HG03457 (cell line): ENCODE measurements around the gene GPR183.
A peak's percentile ranks its signal among the peaks of the same experiment; 100 is the strongest.

Experiments
- ATAC-seq: cut with Tn5 transposase; IDR thresholded peaks from one replicate; pipeline ENCODE4 v1.9.1; 2021; ENCODE audit warnings: moderate number of reproducible peaks; ENCODE audit not compliant: unreplicated experiment

Gene GPR183

DNA sequence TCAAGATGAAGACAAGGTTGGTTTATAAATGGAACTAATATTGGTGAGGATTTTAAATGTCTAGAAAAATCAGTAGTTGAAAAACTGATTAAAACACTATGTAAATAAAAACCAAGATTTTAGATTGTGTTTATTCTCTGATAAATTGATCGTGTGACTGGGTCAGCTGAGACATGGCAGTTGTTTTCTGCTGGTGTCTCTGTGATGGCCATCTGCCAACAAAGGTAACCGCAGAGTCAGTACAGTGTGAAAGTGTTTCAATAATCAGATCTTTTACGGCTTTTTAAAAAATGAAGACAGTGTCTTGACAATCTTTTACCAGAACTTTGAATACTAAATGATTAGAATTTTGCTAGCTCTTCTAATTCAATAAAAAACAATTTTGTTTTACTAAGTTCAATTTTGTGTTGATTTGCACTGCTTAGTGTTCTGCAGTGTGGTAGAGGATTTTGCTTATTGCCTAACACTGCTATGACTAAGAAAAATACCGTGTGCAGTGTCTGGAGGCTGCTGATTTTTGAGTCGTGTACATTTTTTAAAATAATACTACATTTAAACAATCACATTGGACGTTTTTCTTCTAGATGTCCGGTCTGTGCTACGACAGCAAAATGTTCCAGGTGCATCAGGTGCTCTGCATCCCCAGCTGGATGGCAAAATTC, 32.7 kb upstream of the GPR183 start:
- no peak for ATAC-seq

DNA sequence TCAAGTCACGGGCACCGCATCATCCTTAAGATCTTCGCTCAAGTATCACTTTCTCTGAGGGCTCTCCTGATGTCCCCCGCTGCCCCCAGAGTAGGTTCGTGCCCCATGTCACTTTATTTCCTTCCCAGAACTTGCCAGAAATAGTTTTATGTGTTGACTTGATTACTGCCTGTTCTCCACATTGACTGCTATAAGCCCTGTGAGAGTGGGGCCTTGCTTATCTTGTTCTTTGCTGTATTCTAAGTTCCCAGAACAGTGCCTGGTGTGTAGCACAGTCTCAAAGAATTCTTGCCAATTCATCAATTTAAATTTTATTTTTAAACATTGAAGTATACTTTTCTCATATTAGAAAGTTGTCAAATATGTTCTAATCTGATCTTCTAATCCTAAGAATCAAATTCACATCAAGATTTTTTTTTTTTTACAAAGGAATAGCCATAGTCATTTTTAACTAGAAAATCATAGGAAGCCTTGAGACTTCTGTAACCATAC, 32.1 kb upstream of the GPR183 start:
- no peak for ATAC-seq

DNA sequence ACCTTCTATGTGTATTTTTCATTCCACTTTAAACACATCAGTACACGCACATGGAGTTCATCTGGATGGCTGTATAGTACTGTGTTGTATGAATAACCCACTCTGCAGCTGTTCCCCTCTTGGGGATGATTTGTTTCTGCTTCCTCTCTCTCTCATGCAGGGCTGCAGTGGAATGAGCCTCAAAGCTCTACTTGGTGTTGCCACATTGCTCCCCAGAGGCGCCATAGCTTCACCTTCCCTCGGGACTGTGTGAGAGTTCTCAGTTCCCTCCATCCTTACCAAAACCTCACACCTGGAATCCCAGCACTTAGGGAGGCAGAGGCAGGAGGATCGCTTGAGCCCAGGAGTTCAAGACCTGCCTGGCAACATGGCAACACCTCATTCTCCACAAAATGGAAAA, 28.4 kb upstream of the GPR183 start:
- no peak for ATAC-seq

DNA sequence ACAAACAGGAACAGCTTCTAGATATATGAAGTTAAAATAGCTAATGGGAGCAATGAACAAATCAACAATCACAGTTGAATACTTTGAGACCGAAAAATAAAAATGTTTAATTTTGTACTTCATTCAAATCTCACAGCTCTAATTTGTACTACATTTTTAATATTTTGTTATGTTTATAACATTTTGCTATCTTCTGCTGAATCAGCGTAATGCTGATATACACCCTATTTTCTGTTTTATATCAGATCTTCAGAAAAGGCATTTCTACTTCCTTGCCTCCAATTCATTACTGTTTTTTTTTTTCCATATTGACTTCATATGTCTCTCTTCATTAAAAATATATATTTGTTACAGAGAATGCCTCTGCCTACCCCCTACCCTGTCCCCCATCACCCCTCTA, 27.9 kb upstream of the GPR183 start:
- no peak for ATAC-seq

DNA sequence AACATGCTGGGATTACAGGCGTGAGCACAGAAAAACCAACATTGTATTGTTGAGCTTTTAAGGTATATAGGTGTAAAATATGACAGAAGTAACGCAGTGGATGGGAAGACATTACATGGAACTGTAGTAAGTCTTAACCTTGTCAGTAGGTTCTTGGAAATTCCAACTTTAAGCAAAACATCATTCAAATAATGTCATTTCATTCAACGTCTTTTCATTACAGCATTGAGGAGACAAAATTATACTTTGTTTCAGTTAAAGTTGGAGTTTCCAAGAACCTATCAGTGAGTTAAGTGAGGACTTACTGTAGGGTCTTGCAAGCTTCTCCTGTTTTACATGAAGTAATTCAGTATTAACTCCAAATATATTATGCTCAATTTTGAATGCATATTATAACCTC, 27.0 kb upstream of the GPR183 start:
- no peak for ATAC-seq

DNA sequence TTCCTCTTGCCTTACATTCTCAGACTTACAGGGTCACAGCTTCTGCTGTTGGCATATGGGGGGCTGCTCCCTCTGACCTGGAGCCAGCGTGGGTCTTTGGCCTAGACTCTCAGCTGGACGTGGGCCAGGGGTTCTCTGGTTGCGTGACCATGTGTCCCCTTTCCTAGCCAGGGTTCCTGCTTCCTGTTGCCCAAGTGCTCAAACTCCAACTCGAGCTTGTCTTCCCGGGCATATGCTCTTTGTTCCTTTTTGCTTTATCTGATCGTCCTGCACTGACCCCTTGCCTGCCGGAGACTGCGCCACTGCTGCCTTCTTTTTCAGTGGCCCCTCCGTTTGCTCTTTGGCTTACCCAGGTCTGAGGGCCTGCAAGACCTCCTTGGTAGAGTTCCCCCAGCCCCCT, 25.3 kb upstream of the GPR183 start:
- no peak for ATAC-seq

DNA sequence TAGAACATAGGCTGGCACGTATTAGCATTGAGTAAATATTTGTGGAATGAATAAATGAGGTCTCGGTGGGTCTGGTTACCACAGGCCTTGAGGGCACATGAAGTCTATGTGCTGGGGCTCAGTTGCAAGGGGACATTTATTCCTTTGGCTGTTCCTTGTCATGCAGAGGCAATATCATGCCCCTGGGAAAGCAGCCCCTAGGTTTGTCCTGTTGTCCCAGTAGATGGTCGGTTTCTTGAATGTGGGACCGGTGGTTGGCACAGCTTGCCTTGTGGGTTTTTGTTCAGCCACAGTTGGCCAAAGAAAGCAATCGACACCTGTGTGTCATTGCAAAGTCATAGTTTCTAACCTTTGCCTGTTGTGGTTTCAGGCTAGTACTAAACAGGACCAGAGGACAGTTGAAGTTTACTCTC, 24.7 kb upstream of the GPR183 start:
- ATAC-seq = peak; percentile 84

DNA sequence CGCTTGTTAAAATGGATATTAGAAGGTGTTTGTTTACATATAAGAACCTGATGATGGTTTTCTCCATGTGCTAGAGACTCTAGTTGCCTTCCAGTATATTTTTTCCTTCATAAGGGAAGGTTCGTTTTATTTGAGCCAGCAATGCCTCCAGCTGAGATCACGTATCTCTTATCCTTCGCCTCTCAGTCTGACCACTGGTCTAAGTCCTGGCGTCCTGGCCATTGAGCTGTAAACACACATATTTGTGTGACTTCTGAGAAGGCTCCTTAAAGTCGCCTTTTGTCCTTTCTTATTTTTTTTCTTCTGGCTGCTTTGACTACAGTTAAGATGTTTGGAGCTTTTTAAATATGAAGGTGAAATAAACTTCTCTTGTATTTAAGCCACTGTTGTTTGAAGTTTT, 23.7 kb upstream of the GPR183 start:
- no peak for ATAC-seq

DNA sequence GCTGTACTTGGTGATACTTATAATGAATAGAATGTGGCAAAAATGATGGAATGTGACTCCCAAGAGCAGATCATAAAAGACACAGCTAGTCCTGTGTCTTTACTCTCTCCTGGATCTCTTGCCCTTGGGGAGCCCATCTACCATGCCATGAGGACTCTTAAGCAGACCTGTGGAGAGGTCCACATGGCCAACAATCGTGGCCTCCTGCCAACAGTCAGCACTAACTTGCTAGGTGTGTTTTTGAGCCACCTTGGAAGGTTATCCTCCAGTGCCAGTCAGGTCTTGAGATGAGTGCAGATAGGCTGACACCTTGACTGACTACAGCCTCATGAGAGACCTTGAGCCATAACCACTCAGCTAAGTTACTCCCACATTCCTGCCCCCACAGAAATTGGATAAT, 22.3 kb upstream of the GPR183 start:
- no peak for ATAC-seq

DNA sequence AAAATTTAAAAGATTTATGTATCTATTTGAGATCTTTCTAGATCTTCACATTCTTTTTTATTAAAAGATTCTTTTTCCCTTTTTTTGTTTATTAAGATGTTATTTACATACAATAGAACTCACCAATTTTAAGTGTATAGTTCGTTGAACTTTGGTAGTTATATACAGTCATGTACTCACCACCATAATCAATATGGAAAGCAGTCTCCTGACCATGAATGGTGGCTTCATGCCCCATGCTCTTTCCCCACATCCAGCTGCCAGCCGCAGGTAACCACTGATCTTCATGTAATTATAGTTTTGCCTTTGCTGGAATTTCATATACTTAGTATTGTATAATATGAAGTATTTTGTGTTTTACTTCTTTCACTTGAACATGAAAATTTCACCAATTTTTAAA, 20.6 kb upstream of the GPR183 start:
- no peak for ATAC-seq

DNA sequence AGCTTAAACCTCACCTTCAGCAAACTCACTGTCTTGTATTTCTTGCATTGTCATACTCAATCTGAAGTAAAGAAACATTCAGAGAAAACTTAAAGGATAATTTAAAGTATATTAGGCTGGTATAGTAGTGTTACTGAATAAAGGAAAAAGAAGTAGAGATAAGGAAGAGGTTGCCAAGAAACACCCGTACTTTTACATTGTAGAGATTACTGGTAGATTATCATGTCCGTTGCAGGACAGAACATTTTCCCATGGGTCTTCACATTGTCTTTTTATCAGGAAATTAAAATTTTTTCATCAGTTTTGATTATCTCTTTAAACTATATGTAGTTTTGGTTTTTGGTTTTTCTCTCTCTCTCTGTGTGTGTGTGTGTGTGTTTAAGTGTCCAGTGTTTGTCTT, 19.9 kb upstream of the GPR183 start:
- no peak for ATAC-seq

DNA sequence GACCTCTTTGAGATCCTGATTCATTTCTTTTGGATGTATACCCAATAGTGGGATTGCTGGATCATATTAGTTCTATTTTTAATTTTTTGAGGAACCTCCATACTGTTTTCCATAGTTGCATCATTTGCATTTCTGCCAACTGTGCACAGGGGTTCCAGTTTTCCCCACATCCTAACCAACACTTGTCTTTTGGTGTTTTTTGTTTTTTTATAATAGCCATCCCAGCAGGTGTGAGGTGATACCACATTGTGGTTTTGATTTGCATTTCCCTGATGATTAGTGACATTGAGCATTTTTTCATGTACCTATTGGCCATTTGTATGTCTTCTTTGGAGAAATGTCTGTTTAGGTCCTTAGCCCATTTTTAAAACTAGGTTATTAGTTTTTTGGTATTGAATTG, 18.8 kb upstream of the GPR183 start:
- no peak for ATAC-seq

DNA sequence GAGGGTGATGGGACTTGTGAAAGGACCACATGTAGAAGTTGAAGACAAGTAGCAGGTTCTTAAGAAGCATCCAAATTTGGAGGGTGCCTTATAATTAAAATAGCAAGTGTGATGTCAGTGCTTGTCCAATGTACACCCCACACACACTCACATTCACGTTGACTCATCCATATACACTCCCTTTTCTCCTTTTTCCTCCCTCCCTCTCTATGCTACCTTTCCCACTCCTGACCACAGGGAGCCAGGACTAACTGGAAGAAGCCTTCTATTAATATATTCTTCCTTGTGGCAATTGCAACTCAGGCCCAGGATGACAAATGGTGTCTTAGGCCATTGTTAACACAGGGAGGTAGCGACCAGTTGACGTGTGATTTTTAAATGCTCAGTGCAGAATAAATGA, 16.3 kb upstream of the GPR183 start:
- ATAC-seq = no peak

DNA sequence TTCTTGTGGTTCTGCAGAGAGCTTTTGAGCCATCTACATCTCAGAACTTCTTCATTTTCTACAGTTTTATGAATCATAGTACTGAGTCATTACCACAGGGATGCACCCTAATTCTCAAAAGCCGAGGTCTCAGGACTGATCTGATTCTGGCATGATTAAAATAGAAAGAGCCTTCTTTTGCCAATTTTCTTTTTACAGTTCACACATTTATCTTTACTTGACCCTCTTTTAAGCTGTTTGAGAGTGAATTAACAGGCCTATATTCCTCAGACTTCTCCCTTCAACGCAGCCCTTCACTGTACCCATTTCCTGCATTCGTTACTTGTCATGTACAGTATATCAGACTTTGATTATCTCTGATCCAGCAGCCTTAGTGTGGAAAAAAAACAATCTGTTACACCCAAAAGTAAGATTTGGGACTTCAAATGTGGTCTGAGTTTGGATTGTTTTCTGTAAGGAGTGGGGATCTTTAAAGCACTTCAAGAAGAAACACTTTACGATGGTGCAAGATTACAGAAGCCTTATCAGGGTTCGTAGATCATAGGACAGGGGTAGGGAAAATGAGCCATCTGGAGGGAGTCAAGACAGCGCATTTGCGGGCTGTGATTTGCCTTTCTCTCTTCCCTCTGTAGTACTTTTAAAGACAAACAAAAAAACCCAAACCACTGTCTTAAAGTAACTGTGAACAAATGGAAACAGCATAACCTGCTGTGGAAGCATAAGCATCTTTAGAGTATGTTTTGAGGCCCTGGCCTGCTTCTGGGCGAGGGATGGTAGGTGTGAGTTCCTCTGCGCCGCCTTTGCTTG, 15.3 kb upstream of the GPR183 start:
- peak; percentile 82 for ATAC-seq

DNA sequence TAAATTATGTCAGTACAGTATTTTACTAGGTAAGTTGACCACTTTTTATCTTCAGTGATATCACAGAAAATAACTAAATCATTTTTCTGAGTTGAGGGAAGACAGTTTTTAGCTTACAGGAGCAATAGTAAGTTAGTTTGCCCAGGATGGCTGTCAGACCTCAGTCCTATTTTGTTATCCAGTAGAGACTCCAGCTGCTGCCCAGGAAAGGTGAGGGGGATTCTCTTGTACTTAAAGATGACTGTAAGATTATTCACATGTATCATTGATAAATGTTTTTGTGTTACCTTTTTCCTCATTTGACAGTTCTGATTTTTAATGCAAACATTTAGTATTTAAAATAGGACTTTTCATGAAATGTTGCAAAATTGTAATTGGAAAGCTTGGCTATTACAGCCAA, 14.5 kb upstream of the GPR183 start:
- no peak for ATAC-seq

DNA sequence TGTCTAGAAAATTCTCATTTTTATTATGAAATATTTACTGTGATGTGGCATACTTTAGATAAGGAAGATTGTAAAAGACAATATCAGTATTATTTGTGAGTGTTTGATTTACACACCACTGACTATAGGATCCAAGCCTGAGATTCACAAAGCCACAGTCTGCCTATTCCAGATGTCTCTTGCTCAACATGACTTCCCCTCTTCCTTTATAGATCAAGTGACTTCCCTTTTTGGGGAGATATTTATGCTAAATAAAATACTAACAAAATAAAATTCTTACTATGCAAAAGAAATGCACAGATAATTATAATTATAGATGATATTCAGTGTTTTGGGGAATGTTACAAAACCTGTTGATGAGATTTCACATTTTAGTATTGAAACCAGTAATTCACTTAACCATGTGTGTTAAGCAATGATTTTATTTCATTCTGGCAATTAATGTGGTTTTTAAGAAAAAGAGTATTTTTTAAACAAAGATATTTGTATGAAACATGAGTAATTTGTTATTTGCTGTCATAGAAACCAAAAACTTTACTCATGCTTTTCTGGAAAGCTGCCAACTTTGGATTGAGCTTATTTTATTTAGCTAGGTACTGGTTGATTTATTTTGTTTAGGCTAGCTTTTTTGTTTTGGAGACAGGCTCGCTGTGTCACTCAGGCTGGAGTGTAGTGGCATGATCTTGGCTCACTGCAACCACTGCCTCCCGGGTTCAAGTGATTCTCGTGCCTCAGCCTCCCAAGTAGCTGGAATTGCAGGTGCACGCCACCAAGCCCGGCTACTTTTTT, 13.7 kb upstream of the GPR183 start:
- no peak for ATAC-seq

DNA sequence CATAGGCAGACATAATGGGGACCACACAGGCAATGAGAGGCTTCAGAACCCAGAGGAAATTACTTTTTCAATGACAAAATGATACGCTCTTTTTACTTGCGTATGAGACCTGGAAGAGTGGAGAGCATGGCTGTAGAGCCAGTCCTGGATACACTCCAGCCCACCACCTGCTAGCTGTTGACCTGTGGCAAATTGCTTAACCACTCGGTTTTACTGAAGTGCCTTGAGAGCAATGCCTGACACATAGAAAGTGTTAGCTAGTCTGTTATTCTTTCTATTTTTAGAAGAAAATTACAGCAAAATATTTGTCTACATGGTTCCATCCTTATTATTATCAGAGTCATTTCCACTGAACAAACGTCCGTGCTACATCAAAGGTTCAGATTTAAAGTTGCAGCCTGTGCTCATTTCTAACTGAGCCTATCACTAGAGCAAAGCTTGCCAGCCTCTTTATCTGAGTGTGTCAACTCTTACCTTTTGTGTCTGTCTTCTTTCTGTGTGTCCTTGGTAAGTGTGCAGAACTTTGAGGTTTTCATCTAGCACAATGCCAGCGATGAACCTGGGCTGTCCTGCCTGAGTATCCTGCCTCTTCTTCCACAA, 9.6 kb upstream of the GPR183 start:
- ATAC-seq = no peak

DNA sequence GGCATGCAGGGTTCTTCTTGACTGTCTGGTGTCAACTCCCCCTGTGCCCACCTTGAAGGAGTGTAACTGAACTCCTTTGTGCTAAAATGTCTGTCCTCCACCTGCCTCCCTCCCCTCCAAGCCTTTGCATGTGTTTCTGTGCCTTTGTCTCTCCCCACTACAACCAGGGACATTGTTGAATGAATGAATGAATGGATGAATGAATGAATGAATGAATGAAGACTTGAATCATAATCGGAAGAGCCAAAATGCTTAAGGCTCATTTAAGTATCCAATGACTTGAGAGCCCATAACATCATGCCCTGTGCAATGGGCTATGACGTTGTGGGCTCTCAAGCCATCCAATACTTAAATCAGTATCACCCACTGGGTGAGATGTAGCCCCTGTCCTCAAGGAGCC, 9.0 kb upstream of the GPR183 start:
- ATAC-seq = no peak

DNA sequence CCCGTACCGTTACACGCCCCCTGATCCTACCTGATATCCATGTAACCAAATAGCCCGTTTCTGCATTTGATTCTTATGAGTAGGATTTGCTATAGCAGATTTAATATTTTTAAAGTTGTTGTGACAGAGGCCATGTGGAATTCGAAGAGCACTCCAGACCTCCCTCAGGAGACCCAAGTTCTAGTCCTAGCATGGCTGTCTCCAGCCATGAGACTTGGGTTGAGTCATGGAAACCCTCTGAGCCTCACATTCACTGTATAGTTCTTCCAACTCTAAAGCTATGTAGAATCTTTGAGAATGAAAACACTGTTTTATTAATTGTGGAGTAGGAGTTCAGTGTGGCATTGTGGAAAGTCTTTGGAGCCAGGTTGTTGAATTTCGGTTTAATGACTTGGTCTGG, 8.0 kb upstream of the GPR183 start:
- no peak for ATAC-seq

DNA sequence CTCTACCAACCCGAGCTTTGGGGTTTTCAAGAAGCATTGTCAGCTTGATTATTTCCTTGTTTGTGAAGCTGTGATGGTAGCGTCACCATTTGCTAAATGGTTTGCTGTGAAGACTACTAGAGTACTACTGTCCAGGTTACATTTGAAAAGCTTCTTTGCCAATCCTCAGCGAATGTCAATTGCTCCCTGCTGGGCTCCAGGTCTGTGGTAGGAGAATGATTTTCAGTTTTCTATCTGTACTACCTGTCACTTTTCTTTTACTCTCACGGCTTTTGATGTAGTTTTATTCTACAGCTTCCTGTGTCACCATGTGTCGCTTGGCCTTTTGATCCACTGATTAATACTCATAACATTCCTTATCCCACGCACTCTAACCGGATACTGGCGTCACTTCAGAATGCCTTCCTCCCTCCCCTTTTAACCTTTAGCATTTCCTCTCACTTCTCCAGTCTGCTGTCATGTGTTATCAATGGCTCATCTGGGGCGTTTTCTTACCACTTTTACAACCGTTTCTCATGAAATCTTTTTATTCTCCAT, 7.5 kb upstream of the GPR183 start:
- ATAC-seq = no peak

DNA sequence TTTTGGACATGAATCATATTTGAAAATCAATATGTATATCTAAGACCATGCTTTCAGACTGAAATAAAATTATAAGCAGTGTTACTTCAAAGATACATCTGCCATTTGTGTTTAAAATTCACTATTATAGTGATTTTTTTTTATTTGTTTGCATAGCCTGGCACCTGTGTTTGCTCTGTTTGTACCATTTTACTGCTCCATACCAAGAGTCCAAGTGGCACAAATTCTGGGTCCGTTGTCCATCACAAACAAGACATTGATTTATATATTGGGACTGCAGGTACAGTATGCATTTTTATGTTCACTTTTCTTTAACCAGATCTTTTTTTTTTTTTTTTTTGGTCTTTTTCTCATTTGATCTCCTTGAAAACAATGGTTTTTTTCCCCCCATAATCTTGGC, 6.7 kb upstream of the GPR183 start:
- ATAC-seq = no peak
